ENCODE data around the gene TMEM74B.

Gene TMEM74B

GRCh38 chr20:1210501-1210900 is 25.7 kb upstream of the TMEM74B start:
- no peak for TF ChIP-seq ZBTB7A (IDR thresholded peaks at IDR 0.05; ENCODE audit: low read depth)
- TF ChIP-seq YY1 (IDR thresholded peaks at IDR 0.05; ENCODE audit: low read depth), result no peak
- TF ChIP-seq EGR1 (IDR thresholded peaks at IDR 0.05), result no peak
- no peak for TF ChIP-seq RAD21 (IDR thresholded peaks at IDR 0.05; ENCODE audit: low read depth)
- TF ChIP-seq, protein P1, sequence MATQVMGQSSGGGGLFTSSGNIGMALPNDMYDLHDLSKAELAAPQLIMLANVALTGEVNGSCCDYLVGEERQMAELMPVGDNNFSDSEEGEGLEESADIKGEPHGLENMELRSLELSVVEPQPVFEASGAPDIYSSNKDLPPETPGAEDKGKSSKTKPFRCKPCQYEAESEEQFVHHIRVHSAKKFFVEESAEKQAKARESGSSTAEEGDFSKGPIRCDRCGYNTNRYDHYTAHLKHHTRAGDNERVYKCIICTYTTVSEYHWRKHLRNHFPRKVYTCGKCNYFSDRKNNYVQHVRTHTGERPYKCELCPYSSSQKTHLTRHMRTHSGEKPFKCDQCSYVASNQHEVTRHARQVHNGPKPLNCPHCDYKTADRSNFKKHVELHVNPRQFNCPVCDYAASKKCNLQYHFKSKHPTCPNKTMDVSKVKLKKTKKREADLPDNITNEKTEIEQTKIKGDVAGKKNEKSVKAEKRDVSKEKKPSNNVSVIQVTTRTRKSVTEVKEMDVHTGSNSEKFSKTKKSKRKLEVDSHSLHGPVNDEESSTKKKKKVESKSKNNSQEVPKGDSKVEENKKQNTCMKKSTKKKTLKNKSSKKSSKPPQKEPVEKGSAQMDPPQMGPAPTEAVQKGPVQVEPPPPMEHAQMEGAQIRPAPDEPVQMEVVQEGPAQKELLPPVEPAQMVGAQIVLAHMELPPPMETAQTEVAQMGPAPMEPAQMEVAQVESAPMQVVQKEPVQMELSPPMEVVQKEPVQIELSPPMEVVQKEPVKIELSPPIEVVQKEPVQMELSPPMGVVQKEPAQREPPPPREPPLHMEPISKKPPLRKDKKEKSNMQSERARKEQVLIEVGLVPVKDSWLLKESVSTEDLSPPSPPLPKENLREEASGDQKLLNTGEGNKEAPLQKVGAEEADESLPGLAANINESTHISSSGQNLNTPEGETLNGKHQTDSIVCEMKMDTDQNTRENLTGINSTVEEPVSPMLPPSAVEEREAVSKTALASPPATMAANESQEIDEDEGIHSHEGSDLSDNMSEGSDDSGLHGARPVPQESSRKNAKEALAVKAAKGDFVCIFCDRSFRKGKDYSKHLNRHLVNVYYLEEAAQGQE (IDR thresholded peaks at IDR 0.05; ENCODE audit: low read depth), result no peak
- no peak for TF ChIP-seq NFIC (IDR thresholded peaks at IDR 0.05)
- no peak for TF ChIP-seq USF1 (IDR thresholded peaks at IDR 0.05)
- TF ChIP-seq, protein P2, sequence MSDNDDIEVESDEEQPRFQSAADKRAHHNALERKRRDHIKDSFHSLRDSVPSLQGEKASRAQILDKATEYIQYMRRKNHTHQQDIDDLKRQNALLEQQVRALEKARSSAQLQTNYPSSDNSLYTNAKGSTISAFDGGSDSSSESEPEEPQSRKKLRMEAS (IDR thresholded peaks at IDR 0.05), result no peak
- no peak for TF ChIP-seq CEBPB (IDR thresholded peaks at IDR 0.05)

GRCh38 chr20:1209447-1210387 is 24.9 kb upstream of the TMEM74B start:
- TF ChIP-seq RAD21 (IDR thresholded peaks at IDR 0.05; ENCODE audit: low read depth) (peak; percentile 36; the same call in 1 of the 2 replicates), EGR1 (IDR thresholded peaks at IDR 0.05) (no peak)

DNA sequence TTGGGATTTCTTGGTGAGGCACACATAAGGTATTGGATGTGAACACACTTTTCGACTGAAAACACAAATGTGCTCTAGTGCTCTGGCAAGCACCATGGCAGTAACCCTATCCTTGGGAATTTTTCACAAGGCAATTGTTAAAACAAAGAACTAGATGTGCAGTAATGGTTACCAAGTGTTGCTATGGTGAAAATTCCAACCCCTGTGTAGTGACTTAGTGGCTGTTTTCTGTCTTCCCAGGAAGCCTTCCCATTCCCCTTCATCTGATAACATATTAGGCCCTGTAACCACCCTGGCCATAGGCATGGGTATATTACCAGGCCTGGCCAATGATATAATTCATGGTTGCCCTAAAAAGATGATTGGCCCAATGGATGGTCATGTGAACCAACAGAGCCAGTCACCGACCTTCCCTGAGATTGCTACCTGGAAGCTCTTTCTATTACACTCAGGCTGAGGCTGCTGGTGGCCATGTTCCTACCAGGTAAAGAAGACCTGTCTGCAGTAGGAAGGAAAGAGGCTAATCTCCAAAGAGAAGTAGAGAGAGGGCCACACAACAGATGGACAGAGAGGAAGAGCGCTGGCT is 22.6 kb upstream of the TMEM74B start:
- TF ChIP-seq FOXM1 (IDR thresholded peaks at IDR 0.05; ENCODE audit: borderline replicate concordance, low read depth) (no peak), TEAD4 (IDR thresholded peaks at IDR 0.05) (no peak), ZBTB7A (IDR thresholded peaks at IDR 0.05; ENCODE audit: low read depth) (no peak), USF1 (IDR thresholded peaks at IDR 0.05) (peak; percentile 46)
- TF ChIP-seq, protein P2 (IDR thresholded peaks at IDR 0.05), result no peak

DNA sequence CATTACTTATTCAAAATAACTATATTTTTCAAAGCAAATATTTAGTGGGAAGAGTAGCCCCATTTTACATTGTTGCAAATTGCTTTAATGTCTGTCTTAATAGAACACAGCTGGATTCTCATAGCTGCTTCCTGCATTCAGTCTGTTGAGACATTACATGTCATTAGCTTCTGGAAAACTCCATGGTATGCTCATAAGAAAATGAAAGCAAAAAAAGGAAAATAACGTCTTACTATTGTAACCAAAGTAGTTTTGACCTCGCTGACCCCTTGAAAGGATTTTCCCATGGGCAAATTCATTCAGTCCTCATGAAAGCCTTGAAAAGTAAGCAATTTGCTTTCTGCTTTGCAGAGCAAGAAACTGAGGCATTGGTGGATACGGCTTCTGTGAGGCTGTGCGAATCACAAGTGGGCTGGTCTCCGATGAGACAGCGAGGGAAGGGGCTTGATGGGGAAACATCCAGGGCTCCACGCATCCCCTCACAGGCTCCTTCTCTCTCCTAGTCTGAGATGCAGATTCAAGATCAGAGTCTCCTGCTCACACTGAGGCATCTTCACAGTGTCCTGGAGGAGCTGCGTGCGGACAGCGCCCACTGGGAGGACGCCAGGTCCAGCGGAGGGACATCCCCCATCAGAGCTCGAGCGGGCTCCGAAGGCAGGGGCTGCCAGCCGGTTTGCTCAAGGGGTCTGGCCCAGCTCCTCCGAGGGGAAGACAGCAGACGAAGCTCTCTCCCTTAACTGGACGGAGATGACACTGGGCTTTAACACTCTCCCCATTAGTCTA is 21.8 kb upstream of the TMEM74B start:
- no peak for TF ChIP-seq FOXM1 (IDR thresholded peaks at IDR 0.05; ENCODE audit: borderline replicate concordance, low read depth)
- no peak for TF ChIP-seq EGR1 (IDR thresholded peaks at IDR 0.05)
- TF ChIP-seq CREB1 (IDR thresholded peaks at IDR 0.05; ENCODE audit: low read depth), result no peak
- TF ChIP-seq TCF12 (IDR thresholded peaks at IDR 0.05; ENCODE audit: low read depth), result no peak

- TF ChIP-seq USF1 (IDR thresholded peaks at IDR 0.05) (no peak), FOXM1 (IDR thresholded peaks at IDR 0.05; ENCODE audit: borderline replicate concordance, low read depth) (no peak), TEAD4 (IDR thresholded peaks at IDR 0.05) (no peak), EGR1 (IDR thresholded peaks at IDR 0.05) (no peak), TCF12 (IDR thresholded peaks at IDR 0.05; ENCODE audit: low read depth) (no peak)
Measured at GRCh38 chr20:1205802-1206201, 21.0 kb upstream of the TMEM74B start.

DNA sequence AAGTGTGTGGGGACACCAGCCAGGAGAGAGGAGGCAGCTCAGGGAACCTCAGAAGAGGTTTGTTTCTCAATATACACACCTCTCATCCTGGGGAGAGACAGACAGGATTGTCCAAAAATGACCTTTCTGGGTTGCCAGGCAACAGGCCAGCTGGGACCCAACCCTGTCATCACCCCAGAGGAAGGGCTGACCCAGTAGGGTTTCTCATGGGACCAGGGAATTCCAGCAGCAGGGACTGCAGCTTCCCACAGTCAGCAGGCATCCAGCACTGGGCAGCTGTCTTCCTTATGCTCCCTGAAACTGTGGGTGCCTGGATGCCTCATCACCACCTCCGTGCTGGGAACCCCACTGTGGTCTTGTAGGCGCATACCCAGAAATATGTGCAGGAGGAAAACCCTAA is 19.8 kb upstream of the TMEM74B start:
- no peak for TF ChIP-seq ZBTB7A (IDR thresholded peaks at IDR 0.05; ENCODE audit: low read depth)
- TF ChIP-seq, protein P2 (IDR thresholded peaks at IDR 0.05), result no peak
- no peak for TF ChIP-seq RAD21 (IDR thresholded peaks at IDR 0.05; ENCODE audit: low read depth)
- no peak for TF ChIP-seq CEBPB (IDR thresholded peaks at IDR 0.05)
- TF ChIP-seq EP300 (IDR thresholded peaks at IDR 0.05; ENCODE audit: borderline replicate concordance), result no peak
- no peak for TF ChIP-seq NFIC (IDR thresholded peaks at IDR 0.05)
- no peak for TF ChIP-seq TAF1 (IDR thresholded peaks at IDR 0.05; ENCODE audit: low read depth)
- no peak for TF ChIP-seq TEAD4 (IDR thresholded peaks at IDR 0.05)
- no peak for TF ChIP-seq FOXM1 (IDR thresholded peaks at IDR 0.05; ENCODE audit: borderline replicate concordance, low read depth)
- no peak for TF ChIP-seq USF1 (IDR thresholded peaks at IDR 0.05)
- TF ChIP-seq, protein P1 (IDR thresholded peaks at IDR 0.05; ENCODE audit: low read depth), result no peak

All from Ishikawa (cell line).